Progenitor cell of endocrine pancreas (in vitro differentiated cells): ENCODE data around the gene RAET1G. TPM values are rescaled to one million over a fixed set of nuclear protein-coding genes. Genes with fewer than 3 reads are reported as not detected.
"Not testable (repeated sequence)": the region's sequence is repeated elsewhere in the genome, so short reads cannot be mapped to it uniquely, and the experiment has no call there.

ENCODE experiments used
- DNase-seq: peaks from one replicate; pipeline ENCODE4 v3.0.0; 2021; ENCODE audit warnings: low spot score; ENCODE audit not compliant: unreplicated experiment
- H3K27ac Mint-ChIP-seq: 2 replicates; pipeline ENCODE4 v1.8.0; 2021; ENCODE audit warnings: mild to moderate bottlenecking, moderate library complexity, mixed read lengths
- H3K27me3 Mint-ChIP-seq: 2 replicates; pipeline ENCODE4 v1.8.0; 2021; ENCODE audit warnings: mixed read lengths
- H3K36me3 Mint-ChIP-seq: 2 replicates; pipeline ENCODE4 v1.8.0; 2022; ENCODE audit warnings: mixed read lengths; ENCODE audit not compliant: insufficient read depth
- H3K4me1 Mint-ChIP-seq: 2 replicates; pipeline ENCODE4 v1.8.0; 2021; ENCODE audit warnings: low read depth, mixed read lengths
- H3K4me3 Mint-ChIP-seq: 2 replicates; pipeline ENCODE4 v1.8.0; 2021; ENCODE audit warnings: low read depth, mild to moderate bottlenecking, moderate library complexity, mixed read lengths
- H3K9me3 Mint-ChIP-seq: 2 replicates; pipeline ENCODE4 v1.8.0; 2021; ENCODE audit warnings: low read depth, mixed read lengths
- total RNA-seq: library from RNA; stranded (reverse); gene quantifications from 2 replicates; pipeline ENCODE4 v1.2.1, GENCODE V29; 2021
- TF ChIP-seq, protein P1 (sequence below): fragments of 200-600 bp; sonication (generic); IDR thresholded peaks from one replicate; pipeline ENCODE4 v1.5.0; 2021; ENCODE audit warnings: antibody characterized with exemption, mild to moderate bottlenecking; ENCODE audit not compliant: unreplicated experiment

Gene RAET1G
- total RNA-seq, 1 donor from 2014 or later = not detected

DNA sequence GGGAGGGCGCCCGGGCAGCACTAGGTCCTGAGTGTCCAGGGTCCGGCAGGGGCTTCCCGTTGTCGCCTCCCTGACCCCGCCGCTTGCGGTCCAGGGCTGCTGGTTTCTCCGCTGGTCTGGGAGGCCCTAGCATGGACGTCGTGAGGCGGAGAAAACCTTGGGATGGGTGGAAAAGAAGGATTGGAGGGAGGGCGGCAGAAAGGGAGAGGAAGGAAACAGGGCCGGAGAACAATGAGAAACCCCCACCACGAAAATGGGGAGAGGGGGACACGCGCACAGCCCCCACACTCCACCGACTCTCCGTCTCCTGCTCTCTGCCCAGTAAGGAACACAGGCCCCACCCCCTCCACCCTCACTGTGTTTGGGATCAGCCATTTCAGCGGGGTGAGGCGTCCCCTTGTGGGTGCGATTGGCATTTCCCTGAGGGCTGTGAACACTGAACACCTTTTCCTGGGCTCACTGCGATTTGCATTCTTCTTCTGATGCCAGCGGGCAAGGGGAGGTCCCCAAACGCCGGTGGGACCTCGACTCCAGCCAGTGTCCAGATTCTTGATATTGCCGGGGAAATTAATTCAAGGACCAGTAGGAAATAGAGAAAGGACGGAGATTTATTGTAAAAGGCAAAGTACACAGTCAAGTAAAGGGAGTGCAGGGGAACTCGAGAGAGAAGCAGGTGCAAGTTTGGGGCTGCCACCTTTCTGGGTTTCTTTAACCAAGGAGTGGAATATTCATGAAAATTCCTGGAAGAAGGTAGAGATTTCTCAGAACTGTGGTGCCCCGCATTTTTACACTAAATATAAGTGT lies 3.3 kb upstream of the RAET1G start:
- peaks cover 7% of the 10 kb centered on the region for H3K4me1 Mint-ChIP-seq
- H3K9me3 Mint-ChIP-seq = no peaks in the 10 kb centered on the region
- TF ChIP-seq, protein P1, sequence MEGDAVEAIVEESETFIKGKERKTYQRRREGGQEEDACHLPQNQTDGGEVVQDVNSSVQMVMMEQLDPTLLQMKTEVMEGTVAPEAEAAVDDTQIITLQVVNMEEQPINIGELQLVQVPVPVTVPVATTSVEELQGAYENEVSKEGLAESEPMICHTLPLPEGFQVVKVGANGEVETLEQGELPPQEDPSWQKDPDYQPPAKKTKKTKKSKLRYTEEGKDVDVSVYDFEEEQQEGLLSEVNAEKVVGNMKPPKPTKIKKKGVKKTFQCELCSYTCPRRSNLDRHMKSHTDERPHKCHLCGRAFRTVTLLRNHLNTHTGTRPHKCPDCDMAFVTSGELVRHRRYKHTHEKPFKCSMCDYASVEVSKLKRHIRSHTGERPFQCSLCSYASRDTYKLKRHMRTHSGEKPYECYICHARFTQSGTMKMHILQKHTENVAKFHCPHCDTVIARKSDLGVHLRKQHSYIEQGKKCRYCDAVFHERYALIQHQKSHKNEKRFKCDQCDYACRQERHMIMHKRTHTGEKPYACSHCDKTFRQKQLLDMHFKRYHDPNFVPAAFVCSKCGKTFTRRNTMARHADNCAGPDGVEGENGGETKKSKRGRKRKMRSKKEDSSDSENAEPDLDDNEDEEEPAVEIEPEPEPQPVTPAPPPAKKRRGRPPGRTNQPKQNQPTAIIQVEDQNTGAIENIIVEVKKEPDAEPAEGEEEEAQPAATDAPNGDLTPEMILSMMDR = peak; percentile 90
- H3K27me3 Mint-ChIP-seq = peaks cover 90% of the 10 kb centered on the region
- H3K4me3 Mint-ChIP-seq = peak overlapping the region; percentile 75
- peak overlapping the region; percentile 74 for H3K27ac Mint-ChIP-seq
- peak; percentile 91 for DNase-seq
- H3K36me3 Mint-ChIP-seq = no peaks in the 10 kb centered on the region

DNA sequence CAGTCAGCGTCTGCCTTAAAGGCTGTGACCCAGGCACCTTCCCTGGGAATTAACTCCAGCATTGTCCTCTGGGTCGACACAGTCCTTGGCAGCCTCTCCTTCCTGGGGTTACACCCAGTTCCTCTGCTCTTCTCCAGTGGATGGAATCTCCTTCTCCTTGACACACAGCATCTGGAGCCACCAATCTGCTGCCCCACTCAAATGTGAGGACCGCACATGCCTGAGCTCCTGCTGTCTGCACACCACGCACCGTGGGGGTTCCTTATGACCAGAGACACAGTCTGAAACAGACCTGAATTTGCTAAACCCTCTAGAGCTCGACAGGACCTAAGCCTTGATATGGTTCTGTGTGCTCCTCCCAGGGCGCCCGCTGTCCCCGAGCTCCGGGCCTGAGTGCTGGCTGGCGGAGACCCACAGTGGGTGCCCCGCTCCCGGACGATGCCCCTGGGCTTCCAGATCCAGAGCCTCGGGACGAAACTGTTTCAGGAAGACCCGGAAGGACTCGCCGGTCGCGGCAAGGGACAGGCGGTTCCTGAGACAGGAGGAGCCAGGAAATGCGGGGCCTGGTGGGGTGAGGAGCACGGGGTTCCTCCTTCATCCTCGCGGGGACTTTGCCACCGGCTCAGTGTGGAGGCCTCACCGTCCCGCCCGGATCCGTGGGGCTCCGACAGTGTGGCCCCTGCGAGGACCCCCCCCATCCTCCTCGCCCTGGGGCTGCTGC lies 2.5 kb upstream of the RAET1G start:
- Mint-ChIP-seq H3K4me1 (peaks cover 7% of the 10 kb centered on the region), H3K36me3 (no peaks in the 10 kb centered on the region), H3K27ac (no peak overlapping the region), H3K4me3 (peak overlapping the region; percentile 75), H3K9me3 (no peaks in the 10 kb centered on the region), H3K27me3 (peaks cover 90% of the 10 kb centered on the region)
- TF ChIP-seq, protein P1 = no peak
- no peak for DNase-seq

DNA sequence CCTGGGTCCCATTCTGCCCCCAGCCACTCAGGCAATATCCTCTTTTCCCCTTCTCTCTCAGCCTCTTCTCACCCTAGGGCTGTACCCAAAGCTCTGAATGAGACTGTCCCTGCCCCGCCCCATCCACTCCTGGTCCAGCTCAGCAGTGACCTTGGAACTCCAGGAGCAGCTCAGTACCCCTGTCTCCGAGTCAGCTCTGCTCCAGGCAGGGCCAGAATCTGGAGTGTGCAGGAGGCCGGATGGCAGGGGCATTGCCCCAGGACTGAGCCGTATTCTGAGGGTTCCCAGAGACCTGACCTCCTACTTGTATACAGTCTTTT lies 2.0 kb upstream of the RAET1G start:
- peaks cover 7% of the 10 kb centered on the region for H3K4me1 Mint-ChIP-seq
- H3K36me3 Mint-ChIP-seq = no peaks in the 10 kb centered on the region
- peaks cover 90% of the 10 kb centered on the region for H3K27me3 Mint-ChIP-seq
- no peak overlapping the region for H3K4me3 Mint-ChIP-seq
- H3K27ac Mint-ChIP-seq = no peak overlapping the region
- no peak for DNase-seq
- TF ChIP-seq, protein P1 = no peak
- no peaks in the 10 kb centered on the region for H3K9me3 Mint-ChIP-seq

DNA sequence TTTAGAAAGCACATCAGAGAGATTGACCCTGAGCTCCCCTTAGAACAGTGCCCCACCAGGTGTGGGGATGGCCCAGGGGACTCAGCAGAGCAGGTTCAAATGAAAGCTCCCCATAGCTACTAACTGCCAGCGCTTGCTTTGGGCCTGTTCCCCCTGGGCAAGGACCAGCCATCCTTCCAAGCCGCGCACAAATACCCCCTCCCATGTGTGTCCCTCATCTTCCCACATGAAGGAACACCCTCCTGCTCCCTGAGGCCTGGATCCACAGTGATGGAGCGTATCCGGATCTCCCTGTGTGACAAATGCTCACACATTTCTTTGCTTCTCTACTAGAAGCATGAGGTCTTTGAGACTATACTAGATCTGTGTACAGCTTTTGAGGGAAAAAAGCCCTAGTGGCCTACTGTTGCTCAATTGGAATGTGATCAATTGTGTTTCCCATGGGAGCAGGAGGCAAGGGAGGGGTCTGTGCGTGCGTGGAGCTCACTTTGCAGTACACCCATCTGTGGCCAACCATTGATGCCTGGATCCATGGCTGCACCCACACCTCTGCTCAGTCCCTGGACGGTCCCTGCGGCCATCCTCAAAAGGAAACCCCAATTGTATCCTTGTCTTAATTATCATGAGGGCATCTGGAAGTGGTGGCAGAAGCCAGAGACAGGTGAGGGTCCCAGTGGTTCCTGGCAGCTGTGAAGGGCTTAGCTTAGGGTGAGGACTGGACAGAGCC lies 1.4 kb upstream of the RAET1G start:
- TF ChIP-seq, protein P1 = no peak
- DNase-seq = no peak
- Mint-ChIP-seq H3K4me1 (peaks cover 7% of the 10 kb centered on the region), H3K27me3 (peaks cover 90% of the 10 kb centered on the region), H3K4me3 (peak overlapping the region; percentile 15), H3K36me3 (no peaks in the 10 kb centered on the region), H3K9me3 (no peaks in the 10 kb centered on the region), H3K27ac (no peak overlapping the region)

DNA sequence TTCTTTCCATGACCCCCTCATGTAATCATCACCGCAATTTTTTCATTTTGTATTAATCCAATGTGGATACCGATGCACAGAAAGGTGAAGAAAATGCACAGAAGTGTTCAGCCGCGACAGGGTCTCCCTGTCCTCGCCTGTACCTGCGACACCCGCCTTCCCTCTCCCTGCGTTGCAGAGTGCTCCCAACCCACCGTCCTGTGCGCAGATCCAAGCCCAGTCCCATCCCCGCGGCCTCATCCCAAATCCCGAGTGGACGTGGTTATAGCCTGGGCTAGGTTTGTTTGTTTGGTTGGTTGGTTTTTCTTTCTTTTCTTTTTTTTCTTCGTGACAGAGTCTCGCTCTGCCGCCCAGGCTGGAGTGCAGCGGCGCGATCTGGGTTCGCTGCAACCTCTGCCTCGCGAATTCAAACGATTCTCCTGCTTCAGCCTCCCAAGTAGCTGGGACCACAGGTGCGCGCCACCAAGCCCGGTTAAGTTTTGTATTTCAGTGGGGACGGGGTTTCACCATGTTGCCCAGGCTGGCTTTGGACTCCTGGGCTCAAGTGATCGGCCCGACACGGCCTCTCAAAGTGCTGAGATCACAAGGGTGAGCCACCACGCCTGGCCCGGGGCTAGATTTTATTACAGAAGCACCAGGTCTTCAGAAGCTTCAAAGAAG lies 536 bp upstream of the RAET1G start:
- DNase-seq = no peak
- TF ChIP-seq, protein P1 = no peak
- H3K4me1 Mint-ChIP-seq = peaks cover 7% of the 10 kb centered on the region
- H3K27me3 Mint-ChIP-seq = peaks cover 90% of the 10 kb centered on the region
- H3K4me3 Mint-ChIP-seq = peak overlapping the region; percentile 68
- H3K27ac Mint-ChIP-seq = peak overlapping the region; percentile 85
- no peaks in the 10 kb centered on the region for H3K9me3 Mint-ChIP-seq
- no peaks in the 10 kb centered on the region for H3K36me3 Mint-ChIP-seq

DNA sequence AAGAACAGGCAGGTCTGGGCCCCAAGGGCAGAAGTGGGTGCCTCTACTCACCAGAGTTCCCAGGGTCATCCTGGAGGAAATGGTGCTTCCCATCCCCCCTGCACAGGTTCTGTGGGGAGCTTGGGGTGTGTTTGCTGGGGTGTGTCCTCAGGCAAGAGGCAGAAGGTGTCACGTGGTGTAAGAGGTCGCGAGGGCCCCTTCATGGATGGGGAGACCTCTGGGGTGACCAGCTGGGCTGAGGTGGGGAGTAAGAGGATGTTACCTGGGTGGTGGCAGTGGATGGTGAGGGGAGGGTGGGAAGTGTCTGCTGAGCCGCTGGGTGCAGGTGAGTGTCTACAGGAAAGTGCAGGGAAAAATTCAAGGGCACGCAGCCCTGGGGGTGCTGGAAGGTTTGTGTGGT lies 830 bp downstream of the RAET1G start:
- H3K27ac Mint-ChIP-seq, DNase-seq, H3K4me1 Mint-ChIP-seq, H3K9me3 Mint-ChIP-seq, H3K36me3 Mint-ChIP-seq: not testable (repeated sequence)
- Mint-ChIP-seq H3K27me3 (peaks cover 89% of the 10 kb centered on the region), H3K4me3 (peak overlapping the region; percentile 68)
